HepG2 (cell line): Measurements from ENCODE around the gene CDK18. TPM values are rescaled to one million over a fixed set of nuclear protein-coding genes. Genes with fewer than 3 reads are reported as not detected.
A peak's percentile ranks its signal among the peaks of the same experiment; 100 is the strongest.

Source experiments
- ATAC-seq: fragments of 200-7000 bp; cut with Tn5 transposase; 3 replicates; pipeline ENCODE4 v1.9.1; 2020; ENCODE audit warnings: mild to moderate bottlenecking, moderate library complexity
- BruUV-seq: library from RNA; stranded (reverse); fragments of 400-500 nt; replicated peaks from 2 replicates; lab custom pipeline; 2021; lab: Mats Ljungman, UMichigan
- CTCF ChIA-PET: fragments of 300-600 bp; formaldehyde crosslinking; extraction: SDS; loops from one replicate; lab custom pipeline; 2021; ENCODE audit warnings: low total read pairs, inconsistent platforms, low intra/inter-chr PET ratio; lab: Yijun Ruan, JAX
- POLR2A ChIA-PET: fragments of 350-600 bp; sonication (Branson Sonifier 250); formaldehyde crosslinking; loops from one replicate; lab custom pipeline; 2020; ENCODE audit warnings: antibody characterized with exemption, inconsistent platforms; lab: Yijun Ruan, JAX
- DNase-seq: peaks from one replicate; pipeline ENCODE4 v3.0.0-alpha.2; 2015; ENCODE audit warnings: low spot score
- FAIRE-seq: peaks from 3 replicates; lab custom pipeline; 2011; peaks lifted over from hg19 to GRCh38; lab: Jason Lieb, UNC
- H2AFZ ChIP-seq: one replicate; pipeline ENCODE4 v1.6.1; 2011; ENCODE audit warnings: low read length, inconsistent platforms
- H3K27ac ChIP-seq: fragments of 300-600 bp; 3 replicates; pipeline ENCODE4 v1.8.0; 2011; ENCODE audit warnings: mixed run types, mild to moderate bottlenecking, mixed read lengths, low read length, inconsistent platforms; ENCODE audit not compliant: insufficient read depth; ENCODE audit errors: extremely low read length
- H3K27me3 ChIP-seq, 2 experiments: fragments of 200-600 bp in 1 of 2; 2 replicates in 1 of 2; 3 replicates in 1 of 2; pipeline versions ENCODE4 v1.6.0 to v1.8.0; 2011; ENCODE audit warnings: low read length in 2 of 2, mild to moderate bottlenecking in 2 of 2, moderate library complexity in 2 of 2, inconsistent platforms in 1 of 2; ENCODE audit not compliant: insufficient read depth in 2 of 2, control insufficient read depth in 1 of 2
- H3K36me3 ChIP-seq, 2 experiments: fragments of 200-600 bp in 1 of 2; replicated peaks in 1 of 2; 2 replicates in 1 of 2; 3 replicates in 1 of 2; pipeline versions ENCODE4 v1.5.1 to v1.8.0; 2011; ENCODE audit warnings: low read length in 2 of 2, inconsistent platforms in 1 of 2; ENCODE audit not compliant: insufficient read depth in 2 of 2, control insufficient read depth in 1 of 2
- H3K4me1 ChIP-seq: 2 replicates; pipeline ENCODE4 v1.5.1; 2012; ENCODE audit warnings: low read length, inconsistent platforms; ENCODE audit not compliant: insufficient read depth
- H3K4me2 ChIP-seq: 2 replicates; pipeline ENCODE4 v1.6.0; 2011; ENCODE audit warnings: low read depth, low read length, inconsistent platforms
- H3K4me3 ChIP-seq, 3 experiments: fragments of 200-600 bp in 1 of 3; sonication (generic), shearing (Covaris generic) in 1 of 3; replicated peaks in 1 of 3; 2 replicates each; pipeline ENCODE4 v1.5.1; 2011 to 2016; ENCODE audit warnings: low read length in 3 of 3, inconsistent platforms in 2 of 3, low read depth in 2 of 3, mild to moderate bottlenecking in 2 of 3, control low read depth in 1 of 3, mixed read lengths in 1 of 3; ENCODE audit not compliant: insufficient read depth in 1 of 3
- H3K79me2 ChIP-seq: one replicate; pipeline ENCODE4 v1.6.1; 2011; ENCODE audit warnings: low read length, inconsistent platforms; ENCODE audit not compliant: insufficient read depth
- H3K9ac ChIP-seq: 2 replicates; pipeline ENCODE4 v1.6.0; 2011; ENCODE audit warnings: mild to moderate bottlenecking, low read depth, low read length, inconsistent platforms; ENCODE audit not compliant: insufficient read depth
- H3K9me3 ChIP-seq: 2 replicates; pipeline ENCODE4 v1.5.1; 2012; ENCODE audit warnings: mild to moderate bottlenecking, low read length
- H4K20me1 ChIP-seq: 2 replicates; pipeline ENCODE4 v1.6.0; 2011; ENCODE audit warnings: inconsistent platforms, mild to moderate bottlenecking, low read length, moderate library complexity; ENCODE audit not compliant: insufficient read depth
- EZH2 ChIP-seq: conservative IDR thresholded peaks from 2 replicates; pipeline ENCODE4 v1.6.1; 2012; ENCODE audit warnings: mild to moderate bottlenecking, low read depth, low read length, moderate library complexity
- FLYWCH1 ChIP-seq: sonication (generic); formaldehyde crosslinking; IDR thresholded peaks from 2 replicates; pipeline ENCODE4 v1.8.1; 2023; ENCODE audit warnings: mild to moderate bottlenecking, missing genetic modification reagents
- GABPB1 ChIP-seq: IDR thresholded peaks from 2 replicates; pipeline ENCODE4 v1.6.1; 2016; ENCODE audit warnings: mild to moderate bottlenecking, missing genetic modification reagents, moderate library complexity, missing compliant biosample characterization
- HMG20A ChIP-seq: IDR thresholded peaks from 2 replicates; pipeline ENCODE4 v1.6.1; 2016; ENCODE audit warnings: borderline replicate concordance
- MED1 ChIP-seq: sonication (generic); formaldehyde crosslinking; IDR thresholded peaks from 2 replicates; pipeline ENCODE4 v1.4.0; 2020; ENCODE audit warnings: missing genetic modification reagents
- POLR2G ChIP-seq: fragments of 200-400 bp; formaldehyde crosslinking; IDR thresholded peaks from 2 replicates; pipeline ENCODE4 v1.6.1; 2018; ENCODE audit warnings: mild to moderate bottlenecking, low read depth, low read length, moderate library complexity
- PREB ChIP-seq: sonication (generic); formaldehyde crosslinking; IDR thresholded peaks from 2 replicates; pipeline ENCODE4 v1.4.0; 2020; ENCODE audit warnings: missing genetic modification reagents
- SMAD1 ChIP-seq: sonication (generic); formaldehyde crosslinking; IDR thresholded peaks from 2 replicates; pipeline ENCODE4 v1.4.0; 2020; ENCODE audit warnings: missing genetic modification reagents, low read depth, mild to moderate bottlenecking, borderline replicate concordance
- TARDBP ChIP-seq: sonication (generic); formaldehyde crosslinking; IDR thresholded peaks from 2 replicates; pipeline ENCODE4 v1.8.0; 2022; ENCODE audit warnings: mild to moderate bottlenecking, missing genetic modification reagents
- TGIF2 ChIP-seq: IDR thresholded peaks from 2 replicates; pipeline ENCODE4 v1.6.1; 2016; ENCODE audit warnings: control low read depth, missing compliant biosample characterization
- ZFP82 ChIP-seq: sonication (generic); formaldehyde crosslinking; IDR thresholded peaks from 2 replicates; pipeline ENCODE4 v1.5.1; 2020; ENCODE audit warnings: mild to moderate bottlenecking, missing genetic modification reagents, borderline replicate concordance
- ZMAT3 ChIP-seq: sonication (generic); formaldehyde crosslinking; conservative IDR thresholded peaks from 2 replicates; pipeline ENCODE4 v1.7.0; 2021; ENCODE audit warnings: missing genetic modification reagents
- ZNF337 ChIP-seq: sonication (generic); formaldehyde crosslinking; IDR thresholded peaks from 2 replicates; pipeline ENCODE4 v1.5.1; 2020; ENCODE audit warnings: missing genetic modification reagents, low read depth, mild to moderate bottlenecking, borderline replicate concordance
- ZNF782 ChIP-seq: sonication (generic); formaldehyde crosslinking; IDR thresholded peaks from 2 replicates; pipeline ENCODE4 v1.4.0; 2020; ENCODE audit warnings: missing genetic modification reagents, mild to moderate bottlenecking, borderline replicate concordance
- WGBS: methylation state at CpG from one replicate; pipeline ENCODE4 v1.1.6; 2017; ENCODE audit warnings: low lambda C conversion rate; 5-methylcytosine and 5-hydroxymethylcytosine counted together
- in situ Hi-C: cut with HindIII; loops from 2 replicates; pipeline ENCODE4 v1.10.0; 2017; ENCODE audit warnings: low pct_unique_long_range_greater_than_20kb; ENCODE audit not compliant: extremely low pct_ligation_motif_present
- intact Hi-C: fragments of 100-400 bp; cut with micrococcal nuclease; formaldehyde crosslinking; loops from one replicate; pipeline ENCODE4 v1.10.0; 2022; ENCODE audit not compliant: unreplicated experiment
- polyA plus RNA-seq, 8 experiments: library from polyadenylated mRNA; depleted of rRNA in 3 of 8; stranded (reverse) in 7 of 8; unstranded in 1 of 8; fragments of >200 nt; fragmentation: Illumina TruSeq in 4 of 8; extraction: Trizol in 4 of 8; gene quantifications; 2 replicates each; pipeline versions ENCODE4 v1.2.1 to v1.2.3, GENCODE V29; 2011 to 2016; ENCODE audit warnings: low read depth in 4 of 8, missing spikeins in 1 of 8, mixed read lengths in 1 of 8; ENCODE audit not compliant: insufficient read depth in 1 of 8
- total RNA-seq, 5 experiments: library from RNA; depleted of rRNA; stranded (reverse); fragments of >200 nt; fragmentation: Illumina TruSeq; extraction: Trizol; gene quantifications; 2 replicates each; pipeline ENCODE4 v1.2.3, GENCODE V29; 2016; ENCODE audit warnings: low read depth in 1 of 5
- TF ChIP-seq, protein P1 (sequence below): sonication (generic); formaldehyde crosslinking; IDR thresholded peaks from 2 replicates; pipeline ENCODE4 v1.5.0; 2020; ENCODE audit warnings: mild to moderate bottlenecking, missing genetic modification reagents, borderline replicate concordance
- TF ChIP-seq, protein P2 (sequence below): sonication (generic); formaldehyde crosslinking; conservative IDR thresholded peaks from 2 replicates; pipeline ENCODE4 v1.8.0; 2022; ENCODE audit warnings: mild to moderate bottlenecking, moderate library complexity, missing genetic modification reagents
- TF ChIP-seq, protein P3 (sequence below): sonication (generic); formaldehyde crosslinking; IDR thresholded peaks from 2 replicates; pipeline ENCODE4 v1.4.0; 2020; ENCODE audit warnings: mild to moderate bottlenecking, low read depth, missing genetic modification reagents

CDK18 gene
- total and polyA plus RNA-seq, 2 of the 13 experiments (the other 11 are each of a cell fraction or from before 2014, with no cell fraction given) = 6.4 to 38.8 TPM

DNA sequence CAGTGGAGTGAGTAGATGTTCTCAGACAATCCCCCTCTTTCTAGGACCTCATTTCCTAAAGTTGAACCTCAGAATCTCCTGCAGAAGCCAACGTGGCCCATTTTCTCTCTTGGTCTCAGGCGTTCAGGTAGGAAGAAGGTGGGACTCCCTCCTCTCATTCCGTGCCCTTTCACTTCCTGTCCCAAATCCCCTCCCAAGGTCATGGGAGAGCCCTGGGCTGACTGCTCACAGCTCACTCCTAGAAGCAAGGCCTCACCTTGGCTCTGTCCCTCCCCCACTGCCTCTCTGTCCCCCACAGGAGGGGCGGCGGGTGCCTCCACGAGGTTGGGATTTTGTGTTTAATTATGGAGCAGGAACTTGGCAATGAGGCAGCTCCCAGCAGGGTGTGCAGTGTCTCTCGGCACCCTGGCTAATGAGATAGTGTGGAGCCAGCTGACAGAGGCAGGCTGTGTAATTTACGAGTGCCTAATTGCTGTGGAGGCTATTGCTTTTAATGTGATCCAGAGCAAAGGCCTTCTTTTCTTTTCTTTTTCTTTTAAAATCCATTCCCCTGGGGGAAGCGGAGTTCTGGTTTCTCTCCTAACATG is 9.1 kb upstream of the CDK18 start (continued):
- TF ChIP-seq, protein P1, sequence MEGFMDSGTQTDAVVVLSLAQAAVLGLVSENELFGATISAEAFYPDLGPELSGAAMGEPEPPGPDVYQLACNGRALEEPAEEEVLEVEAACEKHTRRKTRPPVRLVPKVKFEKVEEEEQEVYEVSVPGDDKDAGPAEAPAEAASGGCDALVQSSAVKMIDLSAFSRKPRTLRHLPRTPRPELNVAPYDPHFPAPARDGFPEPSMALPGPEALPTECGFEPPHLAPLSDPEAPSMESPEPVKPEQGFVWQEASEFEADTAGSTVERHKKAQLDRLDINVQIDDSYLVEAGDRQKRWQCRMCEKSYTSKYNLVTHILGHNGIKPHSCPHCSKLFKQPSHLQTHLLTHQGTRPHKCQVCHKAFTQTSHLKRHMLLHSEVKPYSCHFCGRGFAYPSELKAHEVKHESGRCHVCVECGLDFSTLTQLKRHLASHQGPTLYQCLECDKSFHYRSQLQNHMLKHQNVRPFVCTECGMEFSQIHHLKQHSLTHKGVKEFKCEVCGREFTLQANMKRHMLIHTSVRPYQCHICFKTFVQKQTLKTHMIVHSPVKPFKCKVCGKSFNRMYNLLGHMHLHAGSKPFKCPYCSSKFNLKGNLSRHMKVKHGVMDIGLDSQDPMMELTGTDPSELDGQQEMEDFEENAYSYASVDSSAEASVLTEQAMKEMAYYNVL (CRISPR knock-in tag) = 0 out of 2 replicates have a peak, but pooled peaks have one; percentile 43
- no peak for TF ChIP-seq MED1
- peak; percentile 36; the same call in 1 of the 2 replicates for TF ChIP-seq TARDBP (CRISPR knock-in tag)
- peak; percentile 60 for TF ChIP-seq GABPB1

DNA sequence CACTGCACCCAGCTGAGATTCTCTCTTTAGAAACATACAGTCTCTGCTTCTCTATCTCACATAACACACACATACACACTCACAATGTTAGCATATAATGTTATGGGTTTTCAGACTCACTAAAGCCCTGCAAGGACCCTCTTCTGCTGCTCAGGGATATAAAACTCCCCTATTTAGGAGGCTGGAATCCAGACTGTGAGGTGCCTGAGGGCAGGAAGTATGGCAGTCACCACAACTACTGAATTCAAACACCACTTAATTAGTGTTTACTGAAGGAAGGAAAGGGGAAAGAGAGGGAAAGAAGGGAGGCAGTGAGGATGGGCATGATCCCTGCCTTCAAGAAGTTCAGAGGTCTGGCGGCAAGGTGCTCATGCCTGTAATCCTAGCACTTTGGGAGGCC is 7.8 kb upstream of the CDK18 start:
- intact Hi-C loops (no loop called here), in situ Hi-C loops (no loop called here)
- Histone ChIP-seq H3K4me3 (no peak overlapping the region), H3K9me3 (no peaks in the 10 kb centered on the region), H3K27ac (no peak overlapping the region), H3K9ac (no peak overlapping the region), H3K27me3 (no peaks in the 10 kb centered on the region; a peak in 2 of 5 replicates), H4K20me1 (no peaks in the 10 kb centered on the region), H3K36me3 (no peaks in the 10 kb centered on the region), H2AFZ (no peak overlapping the region), H3K4me1 (peaks cover 92% of the 10 kb centered on the region), H3K4me2 (no peak overlapping the region), H3K79me2 (no peaks in the 10 kb centered on the region)
- WGBS = 100% methylated on average over 1 of the region's 1 CpG
- no TSS peak for BruUV-seq
- ChIA-PET POLR2A (no interaction called here), CTCF (no interaction called here)
- ATAC-seq (no peak), DNase-seq (no peak), FAIRE-seq (no peak)
- TF ChIP-seq EZH2 = no peak
- no peak for TF ChIP-seq TGIF2 (CRISPR knock-in tag)
- no peak for TF ChIP-seq ZFP82 (CRISPR knock-in tag)
- TF ChIP-seq POLR2G = no peak
- TF ChIP-seq, protein P2, sequence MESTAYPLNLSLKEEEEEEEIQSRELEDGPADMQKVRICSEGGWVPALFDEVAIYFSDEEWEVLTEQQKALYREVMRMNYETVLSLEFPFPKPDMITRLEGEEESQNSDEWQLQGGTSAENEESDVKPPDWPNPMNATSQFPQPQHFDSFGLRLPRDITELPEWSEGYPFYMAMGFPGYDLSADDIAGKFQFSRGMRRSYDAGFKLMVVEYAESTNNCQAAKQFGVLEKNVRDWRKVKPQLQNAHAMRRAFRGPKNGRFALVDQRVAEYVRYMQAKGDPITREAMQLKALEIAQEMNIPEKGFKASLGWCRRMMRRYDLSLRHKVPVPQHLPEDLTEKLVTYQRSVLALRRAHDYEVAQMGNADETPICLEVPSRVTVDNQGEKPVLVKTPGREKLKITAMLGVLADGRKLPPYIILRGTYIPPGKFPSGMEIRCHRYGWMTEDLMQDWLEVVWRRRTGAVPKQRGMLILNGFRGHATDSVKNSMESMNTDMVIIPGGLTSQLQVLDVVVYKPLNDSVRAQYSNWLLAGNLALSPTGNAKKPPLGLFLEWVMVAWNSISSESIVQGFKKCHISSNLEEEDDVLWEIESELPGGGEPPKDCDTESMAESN (CRISPR knock-in tag) = no peak
- TF ChIP-seq HMG20A (CRISPR knock-in tag) = no peak
- no peak for TF ChIP-seq ZNF782 (CRISPR knock-in tag)
- TF ChIP-seq PREB (CRISPR knock-in tag) = no peak
- TF ChIP-seq, protein P3, sequence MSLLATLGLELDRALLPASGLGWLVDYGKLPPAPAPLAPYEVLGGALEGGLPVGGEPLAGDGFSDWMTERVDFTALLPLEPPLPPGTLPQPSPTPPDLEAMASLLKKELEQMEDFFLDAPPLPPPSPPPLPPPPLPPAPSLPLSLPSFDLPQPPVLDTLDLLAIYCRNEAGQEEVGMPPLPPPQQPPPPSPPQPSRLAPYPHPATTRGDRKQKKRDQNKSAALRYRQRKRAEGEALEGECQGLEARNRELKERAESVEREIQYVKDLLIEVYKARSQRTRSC = no peak
- TF ChIP-seq ZMAT3 (CRISPR knock-in tag) = no peak
- no peak for TF ChIP-seq SMAD1 (CRISPR knock-in tag)
- no peak for TF ChIP-seq ZNF337 (CRISPR knock-in tag)
- no peak for TF ChIP-seq FLYWCH1 (CRISPR knock-in tag)
